Activated gamma-delta T cell treated with Interleukin-2 at 50 U/mL for 16 hours (primary cell): ENCODE data around the gene ZNF425.
"Not testable (repeated sequence)": the region's sequence is repeated elsewhere in the genome, so short reads cannot be mapped to it uniquely, and the experiment has no call there.

Source experiments
- DNase-seq: peaks from one replicate; pipeline ENCODE4 v3.0.0-alpha.2; 2020

ZNF425 gene

GRCh38 chr7:149071641-149072437 lies 54.3 kb downstream of the ZNF425 start:
- DNase-seq = peak; percentile 48

GRCh38 chr7:149071182-149071635 lies 54.9 kb downstream of the ZNF425 start:
- DNase-seq = no peak

- DNase-seq = no peak
Observed at GRCh38 chr7:149070372-149071125, 55.6 kb downstream of the ZNF425 start.

- no peak for DNase-seq
Observed at GRCh38 chr7:149067869-149068268, 58.3 kb downstream of the ZNF425 start.

- DNase-seq = no peak
Observed at GRCh38 chr7:149063476-149063875, 62.6 kb downstream of the ZNF425 start.

- not testable (repeated sequence) for DNase-seq
Observed at GRCh38 chr7:149062217-149062899, 63.8 kb downstream of the ZNF425 start.

- no peak for DNase-seq
Observed at GRCh38 chr7:149060156-149060555, 66.0 kb downstream of the ZNF425 start.

- no peak for DNase-seq
Observed at GRCh38 chr7:149053885-149054284, 72.2 kb downstream of the ZNF425 start.

GRCh38 chr7:149053384-149053783 lies 72.7 kb downstream of the ZNF425 start:
- DNase-seq = no peak
